ENCODE data around the gene PAX2. TPM values are rescaled to one million over a fixed set of nuclear protein-coding genes. Genes with fewer than 3 reads are reported as not detected.

The PAX2 gene
- total RNA-seq, 1 experiment from 2014 or later = not detected

GRCh38 chr10:100746784-100747455, 1.5 kb downstream of the PAX2 start:
- H3K9me3 ChIP-seq (ENCODE audit: insufficient read depth, low read depth) = no peaks in the 10 kb centered on the region
- no peaks in the 10 kb centered on the region for H3K36me3 ChIP-seq (ENCODE audit: low read depth)
- H3F3A ChIP-seq (ENCODE audit: insufficient read depth, low read depth) = no peaks in the 10 kb centered on the region
- no peaks in the 10 kb centered on the region for H3K79me2 ChIP-seq (ENCODE audit: low read depth)
- POLR2A ChIA-PET (ENCODE audit: unreplicated experiment) = no interaction called here
- no peak overlapping the region for H3K4me2 ChIP-seq
- no TSS peak for BruUV-seq (replicated peaks)
- intact Hi-C loops (cut with micrococcal nuclease; ENCODE audit: unreplicated experiment) = no loop called here
- no peaks in the 10 kb centered on the region for H3K4me1 ChIP-seq (replicated peaks; ENCODE audit: insufficient read depth)
- H3K27me3 ChIP-seq (ENCODE audit: insufficient read depth, low read depth) = peaks cover 78% of the 10 kb centered on the region
- no peak for DNase-seq
- no peak for TF ChIP-seq EZH2 (IDR thresholded peaks at IDR 0.05; ENCODE audit: low read depth)
- TF ChIP-seq CTCF (conservative IDR thresholded peaks at IDR 0.05) = no peak
- CTCF ChIA-PET = no interaction called here
- no peak overlapping the region for H2AFZ ChIP-seq
- H3K27ac ChIP-seq = no peak overlapping the region
- no peaks in the 10 kb centered on the region for H3K9me2 ChIP-seq (ENCODE audit: insufficient read depth)
- H4K20me1 ChIP-seq (ENCODE audit: insufficient read depth) = no peaks in the 10 kb centered on the region
- H3K4me3 ChIP-seq = no peak overlapping the region

GRCh38 chr10:100747456-100748230, 2.3 kb downstream of the PAX2 start:
- H3K4me1 ChIP-seq (replicated peaks; ENCODE audit: insufficient read depth) = no peaks in the 10 kb centered on the region
- ChIA-PET POLR2A (ENCODE audit: unreplicated experiment) (no interaction called here), CTCF (no interaction called here)
- no peaks in the 10 kb centered on the region for H3K9me2 ChIP-seq (ENCODE audit: insufficient read depth)
- H4K20me1 ChIP-seq (ENCODE audit: insufficient read depth) = no peaks in the 10 kb centered on the region
- H3K4me2 ChIP-seq = no peak overlapping the region
- H3K79me2 ChIP-seq (ENCODE audit: low read depth) = no peaks in the 10 kb centered on the region
- intact Hi-C loops (cut with micrococcal nuclease; ENCODE audit: unreplicated experiment) = no loop called here
- BruUV-seq (replicated peaks) = no TSS peak
- no peak for TF ChIP-seq CTCF (conservative IDR thresholded peaks at IDR 0.05)
- no peak for TF ChIP-seq EZH2 (IDR thresholded peaks at IDR 0.05; ENCODE audit: low read depth)
- H3F3A ChIP-seq (ENCODE audit: insufficient read depth, low read depth) = no peaks in the 10 kb centered on the region
- H3K27ac ChIP-seq = no peak overlapping the region
- H3K9me3 ChIP-seq (ENCODE audit: insufficient read depth, low read depth) = no peaks in the 10 kb centered on the region
- no peak overlapping the region for H3K4me3 ChIP-seq
- DNase-seq = no peak
- peaks cover 79% of the 10 kb centered on the region for H3K27me3 ChIP-seq (ENCODE audit: insufficient read depth, low read depth)
- H2AFZ ChIP-seq = no peak overlapping the region
- H3K36me3 ChIP-seq (ENCODE audit: low read depth) = no peaks in the 10 kb centered on the region

GRCh38 chr10:100748231-100749058, 3.1 kb downstream of the PAX2 start:
- H3K9me2 ChIP-seq (ENCODE audit: insufficient read depth) = no peaks in the 10 kb centered on the region
- no peak overlapping the region for H3K27ac ChIP-seq
- BruUV-seq (replicated peaks) = no TSS peak
- H2AFZ ChIP-seq = no peak overlapping the region
- POLR2A ChIA-PET (ENCODE audit: unreplicated experiment) = no interaction called here
- TF ChIP-seq CTCF (conservative IDR thresholded peaks at IDR 0.05) (no peak), EZH2 (IDR thresholded peaks at IDR 0.05; ENCODE audit: low read depth) (no peak)
- intact Hi-C loops (cut with micrococcal nuclease; ENCODE audit: unreplicated experiment) = no loop called here
- no peak for DNase-seq
- H3K27me3 ChIP-seq (ENCODE audit: insufficient read depth, low read depth) = peaks cover 80% of the 10 kb centered on the region
- CTCF ChIA-PET = no interaction called here
- no peak overlapping the region for H3K4me2 ChIP-seq
- no peaks in the 10 kb centered on the region for H3K9me3 ChIP-seq (ENCODE audit: insufficient read depth, low read depth)
- no peak overlapping the region for H3K4me3 ChIP-seq
- H4K20me1 ChIP-seq (ENCODE audit: insufficient read depth) = no peaks in the 10 kb centered on the region
- H3K79me2 ChIP-seq (ENCODE audit: low read depth) = no peaks in the 10 kb centered on the region
- H3F3A ChIP-seq (ENCODE audit: insufficient read depth, low read depth) = no peaks in the 10 kb centered on the region
- no peaks in the 10 kb centered on the region for H3K4me1 ChIP-seq (replicated peaks; ENCODE audit: insufficient read depth)
- no peaks in the 10 kb centered on the region for H3K36me3 ChIP-seq (ENCODE audit: low read depth)

All from PC-9 (cell line).